Glomerular visceral epithelial cell (primary cell): ENCODE data around the gene CHRNB2.

Source experiments
- DNase-seq: peaks from one replicate; pipeline ENCODE4 v3.0.0-alpha.2; 2016; ENCODE audit errors: extremely low spot score

The CHRNB2 gene

GRCh38 chr1:154579374-154579773 lies 11.8 kb downstream of the CHRNB2 start:
- no peak for DNase-seq

DNA sequence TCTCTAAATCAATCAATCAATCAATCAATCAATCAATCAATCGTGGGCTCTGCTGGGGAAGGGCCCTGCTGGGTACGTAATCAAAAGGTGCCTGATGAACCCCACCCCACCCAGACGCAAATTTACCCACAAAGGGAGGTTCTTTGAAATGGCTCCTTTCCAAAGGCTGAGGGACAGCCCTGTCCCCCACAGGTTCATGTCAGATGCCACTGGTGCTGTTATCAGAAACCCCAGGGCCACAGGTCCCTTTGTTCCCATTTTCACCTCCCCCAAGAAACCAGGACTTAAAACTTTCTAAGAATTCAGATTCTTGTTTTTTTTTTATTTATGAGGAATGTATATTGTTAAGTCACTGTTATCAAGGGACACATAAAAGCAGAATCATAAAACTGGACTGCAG lies 14.2 kb downstream of the CHRNB2 start:
- no peak for DNase-seq

DNA sequence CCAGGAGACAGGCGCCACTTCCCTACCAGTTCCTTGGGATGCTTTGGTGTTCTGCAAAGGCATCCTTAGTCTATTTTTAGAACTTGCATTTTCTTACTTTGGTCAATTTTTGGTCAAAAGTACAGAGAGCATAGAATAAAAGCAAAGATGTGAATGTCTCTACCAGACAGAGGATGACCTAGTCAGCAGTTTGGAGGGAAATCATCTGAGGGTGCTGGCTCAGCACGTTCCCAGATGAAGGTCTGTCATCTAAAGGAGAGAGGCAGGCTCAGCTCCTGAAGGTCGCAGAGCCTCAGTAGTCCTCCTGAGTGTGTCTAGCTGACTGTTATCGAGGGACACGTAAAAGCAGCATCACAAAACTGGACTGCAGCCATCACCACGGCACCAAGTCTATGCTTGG lies 15.3 kb downstream of the CHRNB2 start:
- DNase-seq: no peak

DNA sequence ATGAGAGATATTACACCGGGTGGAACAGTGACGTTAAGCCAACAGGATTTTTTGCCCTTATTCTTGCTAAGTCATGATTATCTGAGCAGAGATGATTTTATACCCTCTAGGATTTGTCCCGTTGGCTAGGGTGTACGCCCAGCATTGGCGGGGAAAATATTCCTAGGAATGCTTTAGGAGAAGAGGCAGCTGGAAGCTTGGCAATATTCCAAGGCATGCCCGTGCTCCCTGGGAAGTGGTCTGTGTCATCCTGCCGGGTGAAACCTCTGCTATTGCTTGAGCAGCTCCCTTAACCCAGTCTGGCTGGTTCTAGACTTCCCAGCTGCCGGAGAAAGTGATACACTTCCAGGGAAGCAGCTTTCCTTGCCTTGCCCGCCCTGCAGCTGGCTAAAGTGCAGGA lies 16.2 kb downstream of the CHRNB2 start:
- DNase-seq: no peak

- DNase-seq: no peak
Observed at GRCh38 chr1:154584267-154584994, 16.9 kb downstream of the CHRNB2 start.

DNA sequence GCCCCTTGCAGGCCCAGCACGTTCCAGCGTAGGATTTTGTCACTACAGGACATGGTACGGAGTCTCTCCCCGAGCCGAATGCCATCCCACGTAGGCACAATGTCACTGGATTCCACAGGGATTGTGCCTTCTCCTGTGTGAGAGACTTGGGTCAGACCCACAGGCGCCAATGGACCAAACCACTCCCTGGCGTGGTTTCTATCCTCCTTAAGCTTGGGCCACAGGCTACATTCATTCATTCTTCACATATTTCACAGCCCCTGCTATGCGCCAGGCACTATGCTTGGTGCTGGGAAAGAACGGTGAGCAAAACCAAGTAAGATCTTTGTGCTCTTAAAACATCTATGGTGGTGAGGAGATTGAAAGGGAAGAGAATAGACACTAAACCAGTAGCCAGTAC lies 18.7 kb downstream of the CHRNB2 start:
- DNase-seq: no peak

- no peak for DNase-seq
Observed at GRCh38 chr1:154586641-154587040, 19.1 kb downstream of the CHRNB2 start.

DNA sequence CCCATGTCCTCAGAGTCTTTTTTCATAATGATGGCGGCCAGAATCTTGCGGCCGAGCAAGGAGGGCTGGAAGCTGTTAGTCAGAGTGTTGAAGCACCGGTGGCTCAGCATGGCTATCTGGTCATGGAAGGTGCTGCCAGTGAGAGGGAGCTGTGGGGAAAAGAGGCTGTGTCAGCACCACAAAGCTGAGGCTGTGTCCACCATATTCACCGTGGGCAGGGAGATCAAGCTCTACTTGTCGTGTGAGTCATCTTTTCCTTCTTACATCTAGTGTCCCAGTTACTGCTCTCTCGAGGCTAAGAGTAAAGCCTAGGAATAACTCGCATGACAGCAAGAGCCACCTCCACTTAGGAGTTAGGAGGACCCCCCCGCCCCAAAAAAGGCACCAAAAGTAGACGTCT lies 22.2 kb downstream of the CHRNB2 start:
- no peak for DNase-seq

GRCh38 chr1:154590756-154591155 lies 23.2 kb downstream of the CHRNB2 start:
- DNase-seq: no peak

- no peak for DNase-seq
Observed at GRCh38 chr1:154591206-154591605, 23.6 kb downstream of the CHRNB2 start.

- no peak for DNase-seq
Observed at GRCh38 chr1:154593390-154593789, 25.8 kb downstream of the CHRNB2 start.

DNA sequence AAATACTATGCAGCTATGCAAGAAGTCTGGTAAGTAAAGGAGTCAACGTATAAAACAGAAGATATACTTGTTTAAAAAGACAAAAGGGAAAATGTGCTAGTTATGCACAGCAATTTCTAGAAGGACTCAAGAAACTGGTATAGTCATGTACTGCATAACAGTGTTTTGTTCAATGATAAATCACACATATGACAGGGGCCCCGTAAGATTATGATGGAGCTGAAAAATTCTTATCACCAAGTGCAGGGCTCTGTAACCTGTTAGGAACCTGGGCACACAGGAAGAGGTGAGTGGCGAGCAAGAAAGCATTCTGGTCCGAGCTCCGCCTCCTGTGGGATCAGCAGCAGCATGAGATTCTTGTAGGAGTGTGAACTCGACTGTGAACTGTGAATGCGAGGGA lies 27.2 kb downstream of the CHRNB2 start:
- no peak for DNase-seq

GRCh38 chr1:154595621-154596020 lies 28.0 kb downstream of the CHRNB2 start:
- no peak for DNase-seq

- no peak for DNase-seq
Observed at GRCh38 chr1:154598871-154599635, 31.5 kb downstream of the CHRNB2 start.

GRCh38 chr1:154599658-154600057 lies 32.1 kb downstream of the CHRNB2 start:
- no peak for DNase-seq

GRCh38 chr1:154603317-154603716 lies 35.7 kb downstream of the CHRNB2 start:
- DNase-seq: no peak

DNA sequence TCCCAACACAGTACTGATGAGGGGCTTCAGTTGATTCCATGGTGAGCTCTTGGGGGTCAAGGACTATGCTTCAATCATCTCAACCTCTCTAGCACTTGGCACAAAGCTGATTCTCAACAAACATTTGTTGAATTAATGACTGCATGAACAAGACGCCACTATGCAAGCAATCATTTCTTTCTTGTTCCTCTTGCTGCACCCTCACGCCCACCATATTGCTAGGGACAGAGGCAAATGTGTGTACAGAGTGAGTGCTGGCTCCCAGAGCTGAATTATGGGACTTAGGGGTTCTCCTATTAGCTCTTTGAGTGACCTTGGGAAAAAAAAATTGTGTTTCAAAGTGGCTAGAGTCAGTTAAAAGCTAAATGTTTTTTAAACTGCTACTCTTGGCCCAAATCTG lies 38.0 kb downstream of the CHRNB2 start:
- no peak for DNase-seq

DNA sequence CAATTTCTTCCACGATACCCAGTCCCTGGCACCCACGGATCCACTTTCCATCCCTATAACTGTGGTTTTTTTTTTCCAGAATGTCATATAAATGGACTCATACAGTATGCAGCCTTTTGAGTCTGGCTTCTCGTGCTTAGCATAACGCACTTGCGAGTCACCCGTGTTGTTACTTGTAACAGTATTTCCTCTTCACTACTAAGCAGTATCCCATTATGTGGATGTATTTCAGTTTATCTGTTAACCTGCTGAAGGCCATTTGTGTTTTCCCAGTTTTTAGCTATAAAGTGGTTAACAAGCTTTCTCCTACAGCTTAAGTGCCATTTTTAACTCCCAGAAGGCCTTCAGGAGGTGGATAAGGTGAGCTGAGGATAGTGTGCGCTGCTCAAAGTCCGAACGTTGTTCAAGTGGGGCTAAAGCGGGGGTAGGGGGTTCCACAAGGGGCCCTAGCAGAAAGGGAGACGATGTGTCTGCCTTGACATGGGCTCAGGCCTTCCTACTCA lies 39.6 kb downstream of the CHRNB2 start:
- peak; percentile 36 for DNase-seq

DNA sequence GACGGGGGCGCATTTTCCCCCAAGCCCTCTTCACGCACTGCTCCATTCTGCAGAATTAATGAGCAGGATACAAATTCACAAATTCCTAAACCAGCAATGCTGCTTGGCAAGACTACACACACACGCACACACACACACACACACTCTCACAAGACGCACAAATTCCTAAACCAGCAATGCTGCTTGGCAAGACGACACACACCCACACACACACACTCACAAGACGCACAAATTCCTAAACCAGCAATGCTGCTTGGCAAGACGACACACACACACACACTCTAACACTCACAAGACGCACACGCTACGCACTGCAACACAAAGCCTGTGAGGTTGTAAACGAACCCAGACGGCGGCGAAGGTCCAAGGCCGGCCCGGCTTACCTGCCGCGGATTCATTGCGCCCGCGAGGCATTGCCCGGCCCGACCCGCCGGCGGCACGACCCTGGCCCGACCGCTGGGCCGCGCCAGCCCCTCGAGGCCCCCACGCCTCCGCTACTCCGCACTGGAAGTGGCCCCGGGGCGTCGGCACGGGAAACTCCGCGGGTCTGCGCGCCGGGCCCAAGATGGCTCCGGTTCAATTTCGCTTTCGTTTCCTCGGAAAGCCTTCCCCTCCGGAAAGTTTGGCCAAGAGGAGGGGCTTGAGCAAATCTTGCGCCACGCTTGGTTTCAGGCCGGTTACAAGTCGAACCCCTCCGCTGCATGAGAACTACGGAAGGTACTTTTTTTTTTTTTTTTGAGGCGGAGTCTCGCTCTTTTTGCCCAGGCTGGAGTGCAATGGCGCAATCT lies 40.2 kb downstream of the CHRNB2 start, which contains the start of gene ADAR:
TSS of gene ADAR (minus strand) at position 578 of the 788 bp plus-strand sequence. CDS start at position 398, 180 bp downstream.
- peak; percentile 95 for DNase-seq

DNA sequence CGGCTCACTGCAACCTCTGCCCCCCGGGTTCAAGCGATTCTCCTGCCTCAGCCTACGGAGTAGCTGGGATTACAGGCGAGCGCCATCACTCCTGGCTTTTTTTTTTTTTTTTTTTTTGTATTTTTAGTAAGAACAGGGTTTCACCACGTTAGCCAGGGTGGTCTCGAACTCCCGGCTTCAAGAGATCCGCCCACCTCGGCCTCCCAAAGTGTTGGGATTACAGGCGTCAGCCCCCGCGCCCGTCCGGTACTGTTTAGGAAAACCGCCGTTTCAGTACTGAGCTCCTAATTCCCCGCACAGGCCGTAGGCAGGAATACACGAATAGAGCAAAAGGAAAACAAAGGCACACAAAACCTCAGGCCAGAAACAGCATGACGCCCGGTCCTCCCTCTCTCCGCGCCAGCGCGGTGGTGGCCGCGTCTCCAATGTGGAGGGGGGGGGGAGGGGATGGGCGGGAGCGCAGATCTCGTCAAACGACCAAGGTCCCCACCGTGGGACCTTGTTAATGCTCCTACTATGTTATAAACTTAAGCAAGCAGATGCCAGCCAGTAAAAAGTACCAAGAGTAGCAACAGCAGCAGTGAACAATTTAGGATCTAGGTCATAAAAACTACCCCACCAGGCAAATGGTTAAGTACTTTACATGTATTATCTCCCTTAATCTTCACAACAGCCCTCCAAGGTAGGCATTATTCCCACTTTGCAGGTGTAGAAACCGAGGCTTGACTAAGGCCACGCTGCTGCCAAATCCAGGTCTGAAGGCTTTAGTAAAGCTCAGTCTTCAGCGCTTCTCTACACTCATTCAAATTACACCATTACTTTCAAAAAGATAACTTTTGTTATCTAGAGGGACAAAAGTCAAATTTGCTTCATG lies 41.1 kb downstream of the CHRNB2 start:
- peak; percentile 47 for DNase-seq
